Uterus (tissue), 2 donors: Measurements from ENCODE around the gene MTHFR.

Source experiments
- POLR2A ChIP-seq, 2 donors: fragments of 450-650 bp; IDR thresholded peaks; one replicate each; pipeline ENCODE4 v1.6.1; 2016; ENCODE audit warnings: antibody characterized with exemption in 2 of 2, mild to moderate bottlenecking in 1 of 2, moderate library complexity in 1 of 2
- TF ChIP-seq, protein P1 (sequence below), 4 experiments: fragments of 200-600 bp in 2 of 4; fragments of 450-650 bp in 2 of 4; sonication (generic) in 2 of 4; IDR thresholded peaks; one replicate each; pipeline ENCODE4 v1.5.1; 2016 to 2019; ENCODE audit warnings: antibody characterized with exemption in 4 of 4, mild to moderate bottlenecking in 2 of 4, moderate library complexity in 1 of 4

DNA sequence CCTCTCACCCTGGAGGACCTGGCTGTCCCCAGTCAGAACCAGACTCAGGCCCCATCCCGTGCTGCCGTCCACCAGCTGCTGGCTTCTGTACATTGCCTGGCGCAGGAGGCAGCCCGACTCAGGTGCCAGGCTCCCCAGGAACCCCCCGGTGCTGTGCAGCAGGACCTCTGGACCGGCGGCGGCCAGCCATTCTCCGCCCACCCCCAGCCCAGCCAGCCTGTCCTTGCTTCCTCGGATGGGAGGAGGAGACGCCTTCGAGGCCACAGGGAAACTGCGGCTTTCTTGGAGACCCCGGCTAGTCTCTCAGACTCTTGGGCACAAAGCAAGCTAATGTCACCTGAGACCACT is 39.4 kb downstream of the MTHFR start:
- no peak for TF ChIP-seq POLR2A (IDR thresholded peaks at IDR 0.05)
- TF ChIP-seq, protein P1, sequence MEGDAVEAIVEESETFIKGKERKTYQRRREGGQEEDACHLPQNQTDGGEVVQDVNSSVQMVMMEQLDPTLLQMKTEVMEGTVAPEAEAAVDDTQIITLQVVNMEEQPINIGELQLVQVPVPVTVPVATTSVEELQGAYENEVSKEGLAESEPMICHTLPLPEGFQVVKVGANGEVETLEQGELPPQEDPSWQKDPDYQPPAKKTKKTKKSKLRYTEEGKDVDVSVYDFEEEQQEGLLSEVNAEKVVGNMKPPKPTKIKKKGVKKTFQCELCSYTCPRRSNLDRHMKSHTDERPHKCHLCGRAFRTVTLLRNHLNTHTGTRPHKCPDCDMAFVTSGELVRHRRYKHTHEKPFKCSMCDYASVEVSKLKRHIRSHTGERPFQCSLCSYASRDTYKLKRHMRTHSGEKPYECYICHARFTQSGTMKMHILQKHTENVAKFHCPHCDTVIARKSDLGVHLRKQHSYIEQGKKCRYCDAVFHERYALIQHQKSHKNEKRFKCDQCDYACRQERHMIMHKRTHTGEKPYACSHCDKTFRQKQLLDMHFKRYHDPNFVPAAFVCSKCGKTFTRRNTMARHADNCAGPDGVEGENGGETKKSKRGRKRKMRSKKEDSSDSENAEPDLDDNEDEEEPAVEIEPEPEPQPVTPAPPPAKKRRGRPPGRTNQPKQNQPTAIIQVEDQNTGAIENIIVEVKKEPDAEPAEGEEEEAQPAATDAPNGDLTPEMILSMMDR (IDR thresholded peaks at IDR 0.05): no peak
